Left ventricle myocardium superior (tissue), 1 donor: ENCODE results near the gene MARCHF7. TPM values are rescaled to one million over a fixed set of nuclear protein-coding genes. Genes with fewer than 3 reads are reported as not detected.

Experiments used
- ATAC-seq: fragments of 200-7000 bp; cut with Tn5 transposase; one replicate; pipeline ENCODE4 v1.9.1; 2020; ENCODE audit warnings: mild to moderate bottlenecking, moderate library complexity
- DNase-seq: peaks from one replicate; pipeline ENCODE4 v3.0.0-alpha.2; 2020
- intact Hi-C: fragments of 100-400 bp; cut with micrococcal nuclease; formaldehyde crosslinking; loops from one replicate; pipeline ENCODE4 v1.11.0; 2022
- total RNA-seq: library from RNA; stranded (reverse); fragmentation: NEBNext Ultra II Directional; extraction: Animal tissue kit (Norgen Biotek cat#: 25700); gene quantifications from one replicate; pipeline ENCODE4 v1.2.1, GENCODE V29; 2021
- donor health status: DM: no; HTN: yes; CAD: no; lungs with severe emphysema.

The MARCHF7 gene
- total RNA-seq, 1 donor from 2014 or later, result 85.2 TPM

- DNase-seq (no peak), ATAC-seq (peak; percentile 36)
- intact Hi-C loops, result no loop called here
Measured at GRCh38 chr2:159753797-159754196, 41.5 kb downstream of the MARCHF7 start.

GRCh38 chr2:159755014-159755413 lies 42.7 kb downstream of the MARCHF7 start:
- DNase-seq (no peak), ATAC-seq (peak; percentile 53)
- intact Hi-C loops, result no loop called here

GRCh38 chr2:159755788-159756187 lies 43.5 kb downstream of the MARCHF7 start:
- intact Hi-C loops, result no loop called here
- ATAC-seq, result peak; percentile 42
- no peak for DNase-seq

- ATAC-seq, result no peak
- intact Hi-C loops, result no loop called here
- DNase-seq, result no peak
Measured at GRCh38 chr2:159758239-159758638, 45.9 kb downstream of the MARCHF7 start.

GRCh38 chr2:159758686-159759085 lies 46.4 kb downstream of the MARCHF7 start:
- no peak for ATAC-seq
- intact Hi-C loops, result no loop called here

GRCh38 chr2:159759577-159759976 lies 47.3 kb downstream of the MARCHF7 start:
- no peak for ATAC-seq
- intact Hi-C loops, result no loop called here

More at GRCh38 chr2:159758686-159759085, 46.4 kb downstream of the MARCHF7 start:
- no peak for DNase-seq

GRCh38 chr2:159760326-159760725 lies 48.0 kb downstream of the MARCHF7 start:
- no peak for DNase-seq
- ATAC-seq, result no peak
- intact Hi-C loops, result no loop called here

More at GRCh38 chr2:159759577-159759976, 47.3 kb downstream of the MARCHF7 start:
- DNase-seq, result no peak

- DNase-seq, result no peak
Measured at GRCh38 chr2:159762075-159762474, 49.8 kb downstream of the MARCHF7 start.

More at GRCh38 chr2:159762075-159762474, 49.8 kb downstream of the MARCHF7 start:
- intact Hi-C loops, result no loop called here
- ATAC-seq, result peak; percentile 14

Other genes starting within 250 kb of the MARCHF7 start
- 38.6 TPM for gene BAZ2B, start 96.0 kb upstream of the MARCHF7 start, total RNA-seq
- gene CD302, start 85.7 kb downstream of the MARCHF7 start, total RNA-seq, result 19.9 TPM
- gene LY75, start 192.2 kb downstream of the MARCHF7 start, total RNA-seq, result 0.40 TPM